Measurements from ENCODE around the gene FLNB. TPM values are rescaled to one million over a fixed set of nuclear protein-coding genes. Genes with fewer than 3 reads are reported as not detected.

The FLNB gene
- total RNA-seq, 1 experiment from 2014 or later = 41.2 TPM

DNA sequence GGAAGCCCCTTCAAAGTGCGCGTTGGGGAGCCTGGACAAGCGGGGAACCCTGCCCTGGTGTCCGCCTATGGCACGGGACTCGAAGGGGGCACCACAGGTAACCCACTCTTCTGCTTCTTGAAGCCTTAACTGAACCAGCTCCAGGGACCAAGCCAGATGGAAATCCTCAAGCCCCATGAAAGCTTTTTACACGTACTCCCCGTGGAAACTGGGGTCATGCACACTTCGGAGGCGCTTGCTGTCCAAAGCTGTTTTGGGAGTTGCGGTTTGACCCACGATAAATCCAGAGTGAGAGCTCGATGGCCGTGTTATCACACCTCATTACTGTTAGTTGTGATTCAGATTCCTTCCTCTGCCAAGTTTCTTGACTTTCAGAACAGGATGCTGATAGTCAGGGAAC, 155.0 kb downstream of the FLNB start:
- intact Hi-C loops (cut with micrococcal nuclease; ENCODE audit: unreplicated experiment) = no loop called here
- no peak overlapping the region for H3K4me3 ChIP-seq (ENCODE audit: low read depth, low read length, poor library complexity, severe bottlenecking)
- no peak for TF ChIP-seq EZH2 (IDR thresholded peaks at IDR 0.05; ENCODE audit: borderline replicate concordance, low read depth, low read length, poor library complexity, severe bottlenecking)
- TF ChIP-seq CTCF (conservative IDR thresholded peaks at IDR 0.05; ENCODE audit: low read depth, low read length) = no peak
- H3K4me1 ChIP-seq (ENCODE audit: insufficient read depth, low read length, poor library complexity, severe bottlenecking) = no peaks in the 10 kb centered on the region
- BruUV-seq (replicated peaks) = no TSS peak
- H3K27me3 ChIP-seq (replicated peaks; ENCODE audit: insufficient read depth, low read depth, low read length, poor library complexity) = no peaks in the 10 kb centered on the region
- no peaks in the 10 kb centered on the region for H3K9me3 ChIP-seq (ENCODE audit: low read depth, low read length, poor library complexity, severe bottlenecking)
- POLR2A ChIA-PET (ENCODE audit: low non-redundant PET) = no interaction called here
- no peaks in the 10 kb centered on the region for H3K36me3 ChIP-seq (ENCODE audit: insufficient read depth, low read length, poor library complexity, severe bottlenecking)
- no peak overlapping the region for H3K27ac ChIP-seq (ENCODE audit: low read depth, low read length, poor library complexity, severe bottlenecking)
- CTCF ChIA-PET = no interaction called here
- DNase-seq (ENCODE audit: low spot score) = no peak

- no TSS peak for BruUV-seq (replicated peaks)
- H3K36me3 ChIP-seq (ENCODE audit: insufficient read depth, low read length, poor library complexity, severe bottlenecking) = peaks cover 5% of the 10 kb centered on the region
- intact Hi-C loops (cut with micrococcal nuclease; ENCODE audit: unreplicated experiment) = no loop called here
- ChIA-PET POLR2A (ENCODE audit: low non-redundant PET) (no interaction called here), CTCF (no interaction called here)
- H3K27ac ChIP-seq (ENCODE audit: low read depth, low read length, poor library complexity, severe bottlenecking) = no peak overlapping the region
- no peak for DNase-seq (ENCODE audit: low spot score)
- no peak overlapping the region for H3K4me3 ChIP-seq (ENCODE audit: low read depth, low read length, poor library complexity, severe bottlenecking)
- TF ChIP-seq EZH2 (IDR thresholded peaks at IDR 0.05; ENCODE audit: borderline replicate concordance, low read depth, low read length, poor library complexity, severe bottlenecking) (no peak), CTCF (conservative IDR thresholded peaks at IDR 0.05; ENCODE audit: low read depth, low read length) (no peak)
- no peaks in the 10 kb centered on the region for H3K27me3 ChIP-seq (replicated peaks; ENCODE audit: insufficient read depth, low read depth, low read length, poor library complexity)
- H3K4me1 ChIP-seq (ENCODE audit: insufficient read depth, low read length, poor library complexity, severe bottlenecking) = no peaks in the 10 kb centered on the region
- no peaks in the 10 kb centered on the region for H3K9me3 ChIP-seq (ENCODE audit: low read depth, low read length, poor library complexity, severe bottlenecking)
Observed at GRCh38 chr3:58164199-58164879, 156.1 kb downstream of the FLNB start.

- H3K4me1 ChIP-seq (ENCODE audit: insufficient read depth, low read length, poor library complexity, severe bottlenecking) = no peaks in the 10 kb centered on the region
- ChIA-PET CTCF (no interaction called here), POLR2A (ENCODE audit: low non-redundant PET) (no interaction called here)
- H3K36me3 ChIP-seq (ENCODE audit: insufficient read depth, low read length, poor library complexity, severe bottlenecking) = peaks cover 5% of the 10 kb centered on the region
- H3K9me3 ChIP-seq (ENCODE audit: low read depth, low read length, poor library complexity, severe bottlenecking) = no peaks in the 10 kb centered on the region
- BruUV-seq (replicated peaks) = no TSS peak
- no peak for DNase-seq (ENCODE audit: low spot score)
- H3K27ac ChIP-seq (ENCODE audit: low read depth, low read length, poor library complexity, severe bottlenecking) = no peak overlapping the region
- TF ChIP-seq CTCF (conservative IDR thresholded peaks at IDR 0.05; ENCODE audit: low read depth, low read length) (no peak), EZH2 (IDR thresholded peaks at IDR 0.05; ENCODE audit: borderline replicate concordance, low read depth, low read length, poor library complexity, severe bottlenecking) (no peak)
- intact Hi-C loops (cut with micrococcal nuclease; ENCODE audit: unreplicated experiment) = no loop called here
- no peak overlapping the region for H3K4me3 ChIP-seq (ENCODE audit: low read depth, low read length, poor library complexity, severe bottlenecking)
- no peaks in the 10 kb centered on the region for H3K27me3 ChIP-seq (replicated peaks; ENCODE audit: insufficient read depth, low read depth, low read length, poor library complexity)
Observed at GRCh38 chr3:58164906-58165821, 156.9 kb downstream of the FLNB start.

Data from A673 (cell line).